IMR-90 (cell line): ENCODE data around the gene FXYD3. TPM values are rescaled to one million over a fixed set of nuclear protein-coding genes. Genes with fewer than 3 reads are reported as not detected.
A peak's percentile ranks its signal among the peaks of the same experiment; 100 is the strongest.

Experiments
- ATAC-seq: fragments of 200-7000 bp; cut with Tn5 transposase; 2 replicates; pipeline ENCODE4 v1.9.1; 2020; ENCODE audit warnings: low read depth, mild to moderate bottlenecking, moderate library complexity
- BruUV-seq: library from RNA; stranded (reverse); fragments of 400-500 nt; replicated peaks from 2 replicates; lab custom pipeline; 2021; lab: Mats Ljungman, UMichigan
- CTCF ChIA-PET: fragments of 300-600 bp; formaldehyde crosslinking; extraction: SDS; loops from one replicate; lab custom pipeline; 2021; ENCODE audit warnings: antibody characterized with exemption; lab: Yijun Ruan, JAX
- POLR2A ChIA-PET: fragments of 300-600 bp; sonication (Branson Sonifier 250); formaldehyde crosslinking; loops from one replicate; lab custom pipeline; 2022; ENCODE audit warnings: antibody characterized with exemption; ENCODE audit not compliant: unreplicated experiment; lab: Charles Lee
- DNase-seq: peaks from one replicate; pipeline ENCODE4 v3.0.0; 2013
- H2AFZ ChIP-seq: replicated peaks from 2 replicates; pipeline ENCODE3; 2013; ENCODE audit warnings: low read length, mild to moderate bottlenecking; ENCODE audit not compliant: poor library complexity
- H2AK5ac ChIP-seq: 2 replicates; pipeline ENCODE4 v1.6.1; 2013; ENCODE audit warnings: low read depth, low read length, inconsistent platforms
- H2AK9ac ChIP-seq: replicated peaks from 2 replicates; pipeline ENCODE3; 2013; ENCODE audit warnings: mild to moderate bottlenecking, low read depth, low read length, moderate library complexity; ENCODE audit not compliant: poor library complexity
- H2BK120ac ChIP-seq: 2 replicates; pipeline ENCODE4 v1.6.1; 2013; ENCODE audit warnings: low read depth, low read length, inconsistent platforms
- H2BK15ac ChIP-seq: 3 replicates; pipeline ENCODE4 v1.6.1; 2013; ENCODE audit warnings: low read depth, low read length, inconsistent platforms
- H2BK20ac ChIP-seq: 2 replicates; pipeline ENCODE4 v1.6.1; 2013; ENCODE audit warnings: low read depth, mild to moderate bottlenecking, inconsistent platforms, low read length, moderate library complexity
- H2BK5ac ChIP-seq: 2 replicates; pipeline ENCODE4 v1.6.1; 2013; ENCODE audit warnings: mild to moderate bottlenecking, low read depth, low read length, inconsistent platforms; ENCODE audit not compliant: poor library complexity, severe bottlenecking
- H3K14ac ChIP-seq: replicated peaks from 2 replicates; pipeline ENCODE4 v1.6.1; 2013; ENCODE audit warnings: low read depth, low read length, inconsistent platforms
- H3K18ac ChIP-seq: 2 replicates; pipeline ENCODE4 v1.6.1; 2013; ENCODE audit warnings: low read depth, low read length, control low read depth
- H3K23ac ChIP-seq: 2 replicates; pipeline ENCODE4 v1.6.1; 2013; ENCODE audit warnings: low read depth, low read length, inconsistent platforms
- H3K27ac ChIP-seq: 2 replicates; pipeline ENCODE4 v1.5.1; 2013; ENCODE audit warnings: mild to moderate bottlenecking, control low read depth, low read length; ENCODE audit not compliant: insufficient read depth
- H3K27me3 ChIP-seq: 2 replicates; pipeline ENCODE4 v1.6.1; 2013; ENCODE audit warnings: low read length; ENCODE audit not compliant: control insufficient read depth, insufficient read depth
- H3K36me3 ChIP-seq: 2 replicates; pipeline ENCODE4 v1.6.1; 2013; ENCODE audit warnings: low read length, mixed read lengths; ENCODE audit not compliant: control insufficient read depth, insufficient read depth
- H3K4ac ChIP-seq: 2 replicates; pipeline ENCODE4 v1.6.1; 2013; ENCODE audit warnings: low read depth, low read length, inconsistent platforms
- H3K4me1 ChIP-seq: 2 replicates; pipeline ENCODE4 v1.6.1; 2013; ENCODE audit warnings: low read length, mixed read lengths; ENCODE audit not compliant: control insufficient read depth, insufficient read depth
- H3K4me2 ChIP-seq: 2 replicates; pipeline ENCODE4 v1.6.1; 2013; ENCODE audit warnings: low read depth, mild to moderate bottlenecking, control low read depth, low read length, moderate library complexity
- H3K4me3 ChIP-seq: 2 replicates; pipeline ENCODE4 v1.5.1; 2013; ENCODE audit warnings: low read depth, mild to moderate bottlenecking, control low read depth, low read length, moderate library complexity; ENCODE audit not compliant: insufficient read depth
- H3K56ac ChIP-seq: 2 replicates; pipeline ENCODE4 v1.6.1; 2013; ENCODE audit warnings: low read length, inconsistent platforms; ENCODE audit not compliant: insufficient read depth; ENCODE audit errors: extremely low read depth
- H3K79me1 ChIP-seq, 2 experiments: 2 replicates each; pipeline ENCODE4 v1.6.1; 2013; ENCODE audit warnings: low read length in 2 of 2, inconsistent platforms in 1 of 2, low read depth in 1 of 2
- H3K9ac ChIP-seq: 2 replicates; pipeline ENCODE4 v1.6.1; 2013; ENCODE audit warnings: low read depth, low read length, control low read depth
- H3K9me1 ChIP-seq: 2 replicates; pipeline ENCODE4 v1.6.1; 2013; ENCODE audit warnings: low read length, inconsistent platforms; ENCODE audit not compliant: insufficient read depth
- H3K9me3 ChIP-seq: 2 replicates; pipeline ENCODE4 v1.6.1; 2013; ENCODE audit warnings: low read length; ENCODE audit not compliant: control insufficient read depth, insufficient read depth
- H4K20me1 ChIP-seq: 2 replicates; pipeline ENCODE4 v1.6.1; 2013; ENCODE audit warnings: low read length, inconsistent platforms; ENCODE audit not compliant: insufficient read depth
- H4K5ac ChIP-seq: 2 replicates; pipeline ENCODE4 v1.6.1; 2013; ENCODE audit warnings: mild to moderate bottlenecking, low read depth, low read length, control low read depth
- H4K8ac ChIP-seq, 2 experiments: 2 replicates each; pipeline ENCODE4 v1.6.1; 2013; ENCODE audit warnings: low read depth in 2 of 2, low read length in 2 of 2, control low read depth in 1 of 2, inconsistent platforms in 1 of 2
- H4K91ac ChIP-seq: 2 replicates; pipeline ENCODE4 v1.6.1; 2013; ENCODE audit warnings: low read depth, low read length, inconsistent platforms; ENCODE audit not compliant: insufficient read depth
- CTCF ChIP-seq: conservative IDR thresholded peaks from 2 replicates; pipeline ENCODE4 v1.5.1; 2012; ENCODE audit warnings: mild to moderate bottlenecking, low read depth, low read length, improper control_type of control experiment
- FOS ChIP-seq: fragments of 150-350 bp; IDR thresholded peaks from 2 replicates; pipeline ENCODE4 v1.6.1; 2016; ENCODE audit warnings: low read depth, low read length
- MAZ ChIP-seq: IDR thresholded peaks from 2 replicates; pipeline ENCODE4 v1.6.1; 2012; ENCODE audit warnings: low read depth, mild to moderate bottlenecking, low read length, improper control_type of control experiment, moderate library complexity, borderline replicate concordance
- RAD21 ChIP-seq: IDR thresholded peaks from 2 replicates; pipeline ENCODE4 v1.6.1; 2012; ENCODE audit warnings: low read length, improper control_type of control experiment
- SMC3 ChIP-seq: fragments of 150-350 bp; IDR thresholded peaks from 2 replicates; pipeline ENCODE4 v1.6.1; 2016; ENCODE audit warnings: low read depth, mild to moderate bottlenecking, antibody characterized with exemption, low read length, moderate library complexity
- WGBS, 2 experiments: methylation state at CpG; one replicate each; pipeline versions ENCODE4 v1.1.5 to v1.1.7; 2013; ENCODE audit warnings: missing lambda C conversion rate in 2 of 2; ENCODE audit not compliant: insufficient read length in 1 of 2; ENCODE audit errors: extremely low coverage in 2 of 2; 5-methylcytosine and 5-hydroxymethylcytosine counted together
- dilution Hi-C: fragments of 300-500 bp; cut with HindIII; formaldehyde crosslinking; loops from one replicate; pipeline ENCODE4 v1.14.3; 2018; ENCODE audit warnings: low sequenced_read_pairs; ENCODE audit not compliant: unreplicated experiment
- in situ Hi-C: fragments of 300-500 bp; cut with MboI; formaldehyde crosslinking; loops from 3 replicates; pipeline ENCODE4 v1.14.3; 2019; ENCODE audit warnings: low sequenced_read_pairs, inconsistent platforms, mixed read lengths
- intact Hi-C: fragments of 100-400 bp; cut with micrococcal nuclease; formaldehyde crosslinking; loops from 2 replicates; pipeline ENCODE4 v1.10.0; 2022
- polyA plus RNA-seq, 3 experiments: library from polyadenylated mRNA; depleted of rRNA; stranded (reverse); fragments of >200 nt; gene quantifications; 2 replicates each; pipeline ENCODE4 v1.2.3, GENCODE V29; 2012; ENCODE audit warnings: low replicate concordance in 1 of 3
- total RNA-seq: library from RNA; depleted of rRNA; stranded (reverse); fragments of >200 nt; gene quantifications from 2 replicates; pipeline ENCODE4 v1.2.3, GENCODE V29; 2012

FXYD3 gene
- total and polyA plus RNA-seq, 2 of the 4 experiments (the other 2 are of a cell fraction): not detected

- no CpG with 5 or more reads among the region's 36 CpGs for WGBS, 2 experiments
- POLR2A ChIA-PET: no interaction called here
- intact Hi-C loops: loop anchor here (1.0 kb wide), 3 partner anchors 23 to 117 kb away; no protein-coding TSS in a partner anchor
- Histone ChIP-seq H3K27ac (no peak overlapping the region), H3K9me3 (no peaks in the 10 kb centered on the region), H3K4me3 (no peak overlapping the region), H3K56ac (no peak overlapping the region), H4K91ac (no peak overlapping the region), H3K36me3 (no peaks in the 10 kb centered on the region), H2AK5ac (no peak overlapping the region), H3K23ac (no peak overlapping the region), H4K5ac (no peak overlapping the region), H2AK9ac (peak overlapping the region; percentile 39), H3K4ac (no peak overlapping the region), H4K20me1 (no peaks in the 10 kb centered on the region), H2BK120ac (no peak overlapping the region), H3K27me3 (peaks cover 3% of the 10 kb centered on the region; the same call in 1 of the 2 replicates), H2BK20ac (0 out of 2 replicates have a peak overlapping the region, but pooled peaks have one; percentile 74), H3K79me1 (no peaks in the 10 kb centered on the region), H3K9me1 (peaks cover 7% of the 10 kb centered on the region), H4K8ac (no peak overlapping the region; a peak in 1 of 4 replicates), H3K4me1 (peaks cover 3% of the 10 kb centered on the region), H3K9ac (peak overlapping the region; percentile 12; the same call in 1 of the 2 replicates), H3K4me2 (peak overlapping the region; percentile 72; the same call in 1 of the 2 replicates), H2BK15ac (no peak overlapping the region), H3K14ac (no peak overlapping the region), H2AFZ (peak overlapping the region; percentile 86), H2BK5ac (no peak overlapping the region), H3K18ac (no peak overlapping the region)
- no TSS peak for BruUV-seq
- ATAC-seq (peak; percentile 79), DNase-seq (peak; percentile 53)
- CTCF ChIA-PET: interaction anchor here (0.7 to 1.5 kb wide), 5 partner anchors 10 to 47 kb away, joined by 3 to 8 read pairs (median 3); no protein-coding TSS in a partner anchor
- dilution Hi-C loops: no loop called here
- in situ Hi-C loops: no loop called here
- TF ChIP-seq CTCF: peak; percentile 66
- peak; percentile 64 for TF ChIP-seq RAD21
- TF ChIP-seq MAZ: peak; percentile 30; the same call in 1 of the 2 replicates
- TF ChIP-seq FOS: no peak
- TF ChIP-seq SMC3: peak; percentile 41; the same call in 1 of the 2 replicates
Observed at GRCh38 chr19:35090506-35091214, 25.0 kb upstream of the FXYD3 start.
